ENCODE measurements around the gene PHC3. TPM values are rescaled to one million over a fixed set of nuclear protein-coding genes. Genes with fewer than 3 reads are reported as not detected.
"Not testable (repeated sequence)": the region's sequence is repeated elsewhere in the genome, so short reads cannot be mapped to it uniquely, and the experiment has no call there.

PHC3 gene
- total RNA-seq, 1 donor from 2014 or later = 52.0 TPM

GRCh38 chr3:170205302-170205701 lies 23.8 kb upstream of the PHC3 start:
- H3K27ac Mint-ChIP-seq = no peak overlapping the region
- H3K4me3 Mint-ChIP-seq (ENCODE audit: low read depth) = no peak overlapping the region
- no peak for DNase-seq (ENCODE audit: low spot score)
- H3K27me3 Mint-ChIP-seq (ENCODE audit: low read depth) = peaks cover 13% of the 10 kb centered on the region
- no peaks in the 10 kb centered on the region for H3K4me1 Mint-ChIP-seq (ENCODE audit: low read depth)
- no peaks in the 10 kb centered on the region for H3K36me3 Mint-ChIP-seq (ENCODE audit: low read depth)
- no peaks in the 10 kb centered on the region for H3K9me3 Mint-ChIP-seq
- intact Hi-C loops (cut with micrococcal nuclease) = no loop called here

- Mint-ChIP-seq H3K27ac (no peak overlapping the region), H3K27me3 (ENCODE audit: low read depth) (peaks cover 15% of the 10 kb centered on the region), H3K4me1 (ENCODE audit: low read depth) (peaks cover 2% of the 10 kb centered on the region), H3K36me3 (ENCODE audit: low read depth) (no peaks in the 10 kb centered on the region), H3K4me3 (ENCODE audit: low read depth) (no peak overlapping the region), H3K9me3 (no peaks in the 10 kb centered on the region)
- DNase-seq (ENCODE audit: low spot score) = no peak
- intact Hi-C loops (cut with micrococcal nuclease) = no loop called here
These were observed 23.0 kb upstream of the PHC3 start for GRCh38 chr3:170204509-170204908.

- Mint-ChIP-seq H3K4me1 (ENCODE audit: low read depth) (peaks cover 2% of the 10 kb centered on the region), H3K27me3 (ENCODE audit: low read depth) (peaks cover 19% of the 10 kb centered on the region), H3K27ac (no peak overlapping the region), H3K4me3 (ENCODE audit: low read depth) (no peak overlapping the region), H3K9me3 (no peaks in the 10 kb centered on the region), H3K36me3 (ENCODE audit: low read depth) (no peaks in the 10 kb centered on the region)
- DNase-seq (ENCODE audit: low spot score) = no peak
- intact Hi-C loops (cut with micrococcal nuclease) = no loop called here
These were observed 22.5 kb upstream of the PHC3 start for GRCh38 chr3:170204023-170204472.

GRCh38 chr3:170203457-170203856 lies 21.9 kb upstream of the PHC3 start:
- Mint-ChIP-seq H3K4me3 (ENCODE audit: low read depth) (no peak overlapping the region), H3K27me3 (ENCODE audit: low read depth) (peaks cover 21% of the 10 kb centered on the region), H3K4me1 (ENCODE audit: low read depth) (peaks cover 2% of the 10 kb centered on the region), H3K36me3 (ENCODE audit: low read depth) (no peaks in the 10 kb centered on the region), H3K9me3 (no peaks in the 10 kb centered on the region), H3K27ac (no peak overlapping the region)
- DNase-seq (ENCODE audit: low spot score) = no peak
- intact Hi-C loops (cut with micrococcal nuclease) = no loop called here

- Mint-ChIP-seq H3K9me3 (no peaks in the 10 kb centered on the region), H3K4me3 (ENCODE audit: low read depth) (no peak overlapping the region), H3K27me3 (ENCODE audit: low read depth) (peaks cover 21% of the 10 kb centered on the region), H3K36me3 (ENCODE audit: low read depth) (no peaks in the 10 kb centered on the region), H3K27ac (no peak overlapping the region), H3K4me1 (ENCODE audit: low read depth) (peaks cover 2% of the 10 kb centered on the region)
- DNase-seq (ENCODE audit: low spot score) = no peak
- intact Hi-C loops (cut with micrococcal nuclease) = no loop called here
These were observed 20.0 kb upstream of the PHC3 start for GRCh38 chr3:170201527-170201926.

- no peak for DNase-seq (ENCODE audit: low spot score)
- H3K4me1 Mint-ChIP-seq (ENCODE audit: low read depth) = peaks cover 2% of the 10 kb centered on the region
- H3K27me3 Mint-ChIP-seq (ENCODE audit: low read depth) = peaks cover 23% of the 10 kb centered on the region
- H3K4me3 Mint-ChIP-seq (ENCODE audit: low read depth) = no peak overlapping the region
- H3K36me3 Mint-ChIP-seq (ENCODE audit: low read depth) = no peaks in the 10 kb centered on the region
- H3K9me3 Mint-ChIP-seq = no peaks in the 10 kb centered on the region
- no peak overlapping the region for H3K27ac Mint-ChIP-seq
- intact Hi-C loops (cut with micrococcal nuclease) = no loop called here
These were observed 19.5 kb upstream of the PHC3 start for GRCh38 chr3:170200987-170201386.

GRCh38 chr3:170196833-170197232 lies 15.3 kb upstream of the PHC3 start:
- Mint-ChIP-seq H3K27me3 (ENCODE audit: low read depth) (peaks cover 35% of the 10 kb centered on the region), H3K27ac (no peak overlapping the region), H3K9me3 (no peaks in the 10 kb centered on the region), H3K4me1 (ENCODE audit: low read depth) (peaks cover 2% of the 10 kb centered on the region), H3K4me3 (ENCODE audit: low read depth) (no peak overlapping the region), H3K36me3 (ENCODE audit: low read depth) (no peaks in the 10 kb centered on the region)
- intact Hi-C loops (cut with micrococcal nuclease) = no loop called here
- DNase-seq (ENCODE audit: low spot score) = no peak

GRCh38 chr3:170195759-170196158 lies 14.2 kb upstream of the PHC3 start:
- DNase-seq (ENCODE audit: low spot score); H3K4me1 Mint-ChIP-seq (ENCODE audit: low read depth); H3K27ac Mint-ChIP-seq; H3K9me3 Mint-ChIP-seq; H3K36me3 Mint-ChIP-seq (ENCODE audit: low read depth); intact Hi-C loops (cut with micrococcal nuclease); H3K4me3 Mint-ChIP-seq (ENCODE audit: low read depth): not testable (repeated sequence)
- peaks cover 33% of the 10 kb centered on the region for H3K27me3 Mint-ChIP-seq (ENCODE audit: low read depth)

- H3K4me1 Mint-ChIP-seq (ENCODE audit: low read depth) = peaks cover 6% of the 10 kb centered on the region
- no peak overlapping the region for H3K27ac Mint-ChIP-seq
- intact Hi-C loops (cut with micrococcal nuclease) = loop anchor here (2.0 to 5.0 kb wide), 3 partner anchors 33 to 623 kb away; partner anchors contain the start of gene PRKCI
- H3K36me3 Mint-ChIP-seq (ENCODE audit: low read depth) = no peaks in the 10 kb centered on the region
- DNase-seq (ENCODE audit: low spot score) = no peak
- no peaks in the 10 kb centered on the region for H3K9me3 Mint-ChIP-seq
- H3K4me3 Mint-ChIP-seq (ENCODE audit: low read depth) = no peak overlapping the region
- H3K27me3 Mint-ChIP-seq (ENCODE audit: low read depth) = peaks cover 9% of the 10 kb centered on the region
These were observed 8.1 kb upstream of the PHC3 start for GRCh38 chr3:170189398-170190256.

GRCh38 chr3:170180079-170180907 lies 1.2 kb downstream of the PHC3 start:
- DNase-seq (ENCODE audit: low spot score) = no peak
- Mint-ChIP-seq H3K4me3 (ENCODE audit: low read depth) (peak overlapping the region; percentile 94), H3K4me1 (ENCODE audit: low read depth) (peaks cover 23% of the 10 kb centered on the region), H3K36me3 (ENCODE audit: low read depth) (peaks cover 39% of the 10 kb centered on the region), H3K27me3 (ENCODE audit: low read depth) (no peaks in the 10 kb centered on the region), H3K27ac (peak overlapping the region; percentile 99), H3K9me3 (no peaks in the 10 kb centered on the region)
- intact Hi-C loops (cut with micrococcal nuclease) = loop anchor here (2.0 to 5.0 kb wide), 7 partner anchors 43 to 415 kb away; partner anchors contain the start of genes GPR160, LRRC34, LRRIQ4 and MYNN

- peaks cover 47% of the 10 kb centered on the region for H3K36me3 Mint-ChIP-seq (ENCODE audit: low read depth)
- intact Hi-C loops (cut with micrococcal nuclease) = no loop called here
- no peaks in the 10 kb centered on the region for H3K9me3 Mint-ChIP-seq
- peak overlapping the region; percentile 99 for H3K27ac Mint-ChIP-seq
- H3K4me1 Mint-ChIP-seq (ENCODE audit: low read depth) = peaks cover 30% of the 10 kb centered on the region
- no peak for DNase-seq (ENCODE audit: low spot score)
- H3K4me3 Mint-ChIP-seq (ENCODE audit: low read depth) = peak overlapping the region; percentile 94
- H3K27me3 Mint-ChIP-seq (ENCODE audit: low read depth) = no peaks in the 10 kb centered on the region
These were observed 2.1 kb downstream of the PHC3 start for GRCh38 chr3:170179432-170179831.

- peaks cover 50% of the 10 kb centered on the region for H3K36me3 Mint-ChIP-seq (ENCODE audit: low read depth)
- no peaks in the 10 kb centered on the region for H3K27me3 Mint-ChIP-seq (ENCODE audit: low read depth)
- peak; percentile 52 for DNase-seq (ENCODE audit: low spot score)
- peaks cover 32% of the 10 kb centered on the region for H3K4me1 Mint-ChIP-seq (ENCODE audit: low read depth)
- peak overlapping the region; percentile 45 for H3K27ac Mint-ChIP-seq
- intact Hi-C loops (cut with micrococcal nuclease) = no loop called here
- peak overlapping the region; percentile 37 for H3K4me3 Mint-ChIP-seq (ENCODE audit: low read depth)
- no peaks in the 10 kb centered on the region for H3K9me3 Mint-ChIP-seq
These were observed 2.9 kb downstream of the PHC3 start for GRCh38 chr3:170178651-170179050.

- Mint-ChIP-seq H3K4me1 (ENCODE audit: low read depth) (peaks cover 38% of the 10 kb centered on the region), H3K27me3 (ENCODE audit: low read depth) (no peaks in the 10 kb centered on the region), H3K4me3 (ENCODE audit: low read depth) (peak overlapping the region; percentile 33), H3K36me3 (ENCODE audit: low read depth) (peaks cover 79% of the 10 kb centered on the region), H3K9me3 (no peaks in the 10 kb centered on the region), H3K27ac (peak overlapping the region; percentile 67)
- no peak for DNase-seq (ENCODE audit: low spot score)
- intact Hi-C loops (cut with micrococcal nuclease) = loop anchor here (2.0 kb wide), 1 partner anchor 115 kb away; no protein-coding TSS in a partner anchor
These were observed 10.0 kb downstream of the PHC3 start for GRCh38 chr3:170171563-170171962.

Data from activated T-helper 2 cell treated with anti-CD3 and anti-CD28 coated beads, Interferon-gamma antibody, Interleukin-2, Interleukin-4, amounts not matched to agents 10 μg/mL and 5 μg/mL and 100 μg/mL, durations not matched to agents 14 hours and 24 hours and 36 hours (primary cell).